AG04449 (cell line): Measurements from ENCODE around the gene PRRT4.

Experiments
- CTCF ChIA-PET: fragments of 350-600 bp; formaldehyde crosslinking; extraction: SDS; loops from one replicate; lab custom pipeline; 2021; ENCODE audit warnings: antibody characterized with exemption; lab: Yijun Ruan, JAX
- POLR2A ChIA-PET: fragments of 400-600, 350-600 bp; formaldehyde crosslinking; extraction: SDS; loops from one replicate; lab custom pipeline; 2020; ENCODE audit warnings: antibody characterized with exemption, inconsistent platforms; lab: Yijun Ruan, JAX
- DNase-seq: peaks from one replicate; pipeline ENCODE4 v3.0.0-alpha.2; 2010; ENCODE audit warnings: low read depth, low spot score
- H3K4me3 ChIP-seq: 2 replicates; pipeline ENCODE4 v1.5.1; 2011; ENCODE audit warnings: low read depth, mild to moderate bottlenecking, control low read depth, low read length
- CTCF ChIP-seq: IDR thresholded peaks from one replicate; pipeline ENCODE4 v1.5.1; 2011; ENCODE audit warnings: mild to moderate bottlenecking, moderate library complexity, low read length, control low read depth, inconsistent platforms; ENCODE audit not compliant: insufficient read depth; ENCODE audit errors: missing control alignments

PRRT4 gene

DNA sequence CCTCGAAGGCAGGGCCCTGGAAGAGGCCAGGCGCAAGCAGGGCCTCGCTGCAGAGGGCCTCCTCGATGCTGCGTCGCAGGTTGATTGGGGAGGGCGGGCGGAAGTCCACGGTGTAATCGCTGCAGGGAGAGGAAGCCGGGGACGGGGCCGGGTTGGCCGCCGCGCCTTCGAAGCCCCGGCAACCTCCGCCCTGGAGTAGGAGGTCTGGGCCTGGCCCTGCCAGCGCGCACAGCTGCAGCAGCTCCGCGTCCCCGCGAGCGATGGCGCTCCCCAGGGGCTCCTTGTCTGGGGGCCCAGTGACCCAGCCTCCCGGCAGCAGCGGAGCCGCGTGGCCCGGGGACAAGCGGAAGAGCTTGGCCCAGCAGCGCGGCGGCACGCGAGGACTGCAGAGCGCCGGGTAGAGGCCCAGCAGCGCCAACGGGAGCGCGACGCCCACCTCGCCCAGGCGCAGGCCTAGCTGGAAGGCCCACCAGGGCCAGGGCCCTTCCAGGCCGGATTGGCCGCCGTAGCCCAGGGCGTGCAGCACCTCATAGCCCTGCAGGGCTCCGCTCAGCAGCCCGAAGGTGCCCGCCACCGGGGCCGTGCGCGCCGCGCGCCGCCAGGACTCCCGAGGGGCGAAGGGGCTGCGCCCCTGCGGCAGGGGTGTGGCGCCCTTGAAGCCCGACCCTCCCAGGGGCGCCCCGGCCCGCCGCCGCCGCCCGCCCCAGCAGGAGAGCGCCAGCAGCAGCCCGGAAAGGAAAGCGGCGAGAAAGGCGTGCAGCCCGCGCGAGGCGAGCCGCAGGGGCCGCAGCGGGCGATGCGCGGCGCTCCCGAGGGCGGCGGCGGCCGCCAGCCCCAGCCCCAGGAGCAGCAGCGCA, 10.0 kb downstream of the PRRT4 start:
- H3K4me3 ChIP-seq, result no peak overlapping the region
- POLR2A ChIA-PET, result no interaction called here
- CTCF ChIA-PET, result interaction anchor here (15.0 kb wide), 1 partner anchor 34 kb away, joined by 690 read pairs; no protein-coding TSS in a partner anchor
- no peak for TF ChIP-seq CTCF
- DNase-seq, result no peak

DNA sequence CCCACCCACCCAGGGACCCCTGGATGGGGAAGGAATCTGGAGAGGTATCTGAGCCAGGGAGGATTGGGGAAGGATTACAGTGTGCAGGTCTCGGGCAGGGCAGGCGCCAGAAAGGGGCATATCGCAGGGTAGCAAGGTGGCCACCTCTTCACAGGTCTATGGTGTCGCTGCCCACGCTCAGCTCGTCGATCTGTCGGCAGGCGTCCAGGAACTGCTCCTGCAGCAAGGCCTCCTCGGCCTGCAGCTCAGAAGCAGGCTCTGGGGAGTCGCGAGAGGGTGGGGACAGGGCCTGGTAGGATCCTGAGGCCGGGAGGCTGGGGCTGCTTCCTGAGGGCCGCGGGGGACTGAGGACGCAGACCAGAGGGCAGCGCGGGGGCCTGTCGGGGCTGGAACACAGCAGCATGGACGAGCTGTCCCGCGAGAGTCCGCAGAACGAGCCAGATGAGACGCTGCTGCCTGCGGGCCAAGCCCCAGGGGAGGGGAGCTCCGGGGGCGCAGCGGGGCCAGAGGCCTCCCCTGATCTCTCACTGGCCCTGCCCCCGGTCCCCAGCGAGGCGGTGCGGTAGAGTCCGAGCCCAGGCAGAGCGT, 10.7 kb downstream of the PRRT4 start:
- H3K4me3 ChIP-seq, result no peak overlapping the region
- no peak for TF ChIP-seq CTCF
- CTCF ChIA-PET, result interaction anchor here (1.2 to 15.0 kb wide), 4 partner anchors 8 to 47 kb away, joined by 4 to 690 read pairs (median 26); no protein-coding TSS in a partner anchor
- DNase-seq, result no peak
- POLR2A ChIA-PET, result interaction anchor here (1.2 kb wide), 1 partner anchor 37 kb away, joined by 3 read pairs; no protein-coding TSS in a partner anchor

GRCh38 chr7:128349466-128349825, 12.0 kb downstream of the PRRT4 start:
- ChIA-PET POLR2A (interaction anchor here (1.2 kb wide), 1 partner anchor 38 kb away, joined by 3 read pairs; no protein-coding TSS in a partner anchor), CTCF (interaction anchor here (1.2 to 15.0 kb wide), 7 partner anchors 8 to 77 kb away, joined by 4 to 690 read pairs (median 21); no protein-coding TSS in a partner anchor)
- no peak overlapping the region for H3K4me3 ChIP-seq
- no peak for DNase-seq
- TF ChIP-seq CTCF, result no peak

DNA sequence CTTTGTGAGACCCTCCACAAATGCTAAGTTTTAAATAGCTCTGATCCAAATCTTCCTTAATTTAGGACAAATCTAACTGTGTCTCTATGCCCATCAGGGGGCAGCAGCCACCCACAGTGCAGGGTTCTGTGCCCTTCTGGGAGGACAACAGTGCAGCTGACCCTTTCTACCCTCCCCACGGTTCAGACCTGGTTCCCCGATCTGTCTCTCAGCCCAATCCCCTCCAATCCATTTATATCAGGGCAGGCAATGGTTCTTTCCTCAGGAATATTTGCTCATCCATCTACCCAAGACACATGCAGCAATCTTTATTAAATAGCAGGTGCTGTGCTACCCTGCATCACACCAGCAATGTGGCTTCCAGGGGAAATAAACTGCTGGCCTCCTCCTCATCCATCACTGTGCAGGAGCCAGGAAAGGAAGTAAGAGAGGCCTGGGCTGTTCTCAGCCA, 13.8 kb downstream of the PRRT4 start:
- TF ChIP-seq CTCF, result peak; percentile 67
- DNase-seq, result no peak
- ChIA-PET POLR2A (interaction anchor here (1.0 kb wide), 1 partner anchor 39 kb away, joined by 9 read pairs; no protein-coding TSS in a partner anchor), CTCF (interaction anchor here (0.6 to 15.0 kb wide), 34 partner anchors 8 to 797 kb away, joined by 3 to 690 read pairs (median 6); partner anchors contain the start of genes IMPDH1 and TSPAN33)
- H3K4me3 ChIP-seq, result no peak overlapping the region

DNA sequence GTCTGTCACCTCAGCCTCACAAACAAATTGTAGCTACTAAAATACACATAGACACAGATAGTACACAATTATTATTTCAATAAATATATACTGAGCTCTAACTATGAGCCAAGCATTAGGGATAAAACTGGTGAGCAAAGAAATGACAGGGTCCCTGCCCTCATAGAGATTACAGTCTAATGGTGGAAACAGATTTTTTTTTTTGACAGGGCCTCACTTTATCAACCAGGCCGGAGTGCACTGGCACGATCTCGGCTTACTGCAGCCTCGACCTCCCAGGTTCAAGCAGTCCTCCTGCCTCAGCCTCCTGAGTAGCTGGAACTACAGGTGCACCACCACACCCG, 17.1 kb downstream of the PRRT4 start:
- ChIA-PET CTCF (interaction anchor here (0.6 to 15.0 kb wide), 14 partner anchors 9 to 124 kb away, joined by 3 to 690 read pairs (median 4); no protein-coding TSS in a partner anchor), POLR2A (interaction anchor here (0.6 to 0.8 kb wide), 2 partner anchors 61 to 111 kb away, joined by 3 read pairs; partner anchors contain the start of gene HILPDA)
- no peak for TF ChIP-seq CTCF
- H3K4me3 ChIP-seq, result no peak overlapping the region
- DNase-seq, result no peak
